GM12891 (cell line): Measurements from ENCODE around the gene CCDC43.

Experiments
- PAX5 ChIP-seq: IDR thresholded peaks from 2 replicates; pipeline ENCODE4 v1.6.1; 2011; ENCODE audit warnings: low read length, moderate library complexity, mild to moderate bottlenecking; ENCODE audit not compliant: insufficient read depth, severe bottlenecking
- POLR2A ChIP-seq: IDR thresholded peaks from 2 replicates; pipeline ENCODE4 v1.6.1; 2011; ENCODE audit warnings: low read depth, low read length, control low read depth
- POLR2AphosphoS5 ChIP-seq: IDR thresholded peaks from 2 replicates; pipeline ENCODE4 v1.6.1; 2011; ENCODE audit warnings: low read depth, low read length, control low read depth
- POU2F2 ChIP-seq: IDR thresholded peaks from 2 replicates; pipeline ENCODE4 v1.6.1; 2011; ENCODE audit warnings: low read depth, mild to moderate bottlenecking, control low read depth, low read length, moderate library complexity
- SPI1 ChIP-seq: IDR thresholded peaks from 2 replicates; pipeline ENCODE4 v1.6.1; 2011; ENCODE audit warnings: low read depth, low read length, control low read depth
- TAF1 ChIP-seq: IDR thresholded peaks from 2 replicates; pipeline ENCODE4 v1.6.1; 2011; ENCODE audit warnings: low read depth, low read length, control low read depth

- TF ChIP-seq PAX5, result no peak
- TF ChIP-seq POLR2AphosphoS5, result no peak
- TF ChIP-seq TAF1, result no peak
- TF ChIP-seq POLR2A, result no peak
- TF ChIP-seq SPI1, result no peak
- no peak for TF ChIP-seq POU2F2
Measured at GRCh38 chr17:44666006-44666405, 23.6 kb downstream of the CCDC43 start.
